SKM-1 (cell line): ENCODE results near the gene KRT2.

Source experiments
- DNase-seq: peaks from one replicate; lab custom pipeline; 2025; ENCODE audit not compliant: unreplicated experiment; lab: John Stamatoyannopoulos, UW

Gene KRT2

DNA sequence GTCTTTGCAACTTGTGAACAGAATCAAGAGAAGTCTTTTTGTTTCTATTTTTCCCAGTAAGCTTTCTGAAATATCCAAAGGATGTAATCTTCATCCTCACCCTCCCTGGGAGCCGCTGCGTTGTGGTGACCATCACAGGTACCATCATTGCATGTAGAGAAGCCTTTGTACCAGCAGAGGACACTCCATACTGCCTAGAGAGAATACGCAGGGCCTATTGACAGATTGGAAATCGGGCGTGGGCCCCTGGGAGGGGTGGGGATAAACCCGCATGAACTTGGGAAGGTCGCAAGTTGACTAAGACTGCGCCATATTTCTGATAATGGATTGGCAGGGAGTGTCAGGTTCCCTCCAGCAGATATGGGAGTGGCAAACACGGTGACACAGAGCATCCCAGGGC, 15.5 kb upstream of the KRT2 start:
- DNase-seq = no peak

DNA sequence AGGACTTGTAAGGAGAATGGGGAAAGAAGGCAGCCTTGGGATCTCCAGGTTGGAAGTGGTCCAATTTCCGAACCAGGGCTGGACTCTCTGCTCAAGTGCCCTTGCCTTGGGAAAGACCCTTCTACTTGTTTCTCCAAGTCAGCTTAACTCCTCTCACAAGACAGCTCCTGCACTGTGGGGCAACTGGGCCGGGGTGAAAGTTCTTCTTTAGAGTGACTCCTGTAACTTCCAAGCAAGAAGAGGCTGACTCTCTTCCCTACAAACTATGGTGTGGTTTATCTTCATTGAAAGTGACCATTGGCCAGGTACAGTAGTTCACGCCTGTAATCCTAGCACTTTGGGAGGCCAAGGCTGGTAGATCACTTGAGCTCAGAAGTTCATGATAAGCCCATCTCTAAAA, 14.5 kb upstream of the KRT2 start:
- no peak for DNase-seq

DNA sequence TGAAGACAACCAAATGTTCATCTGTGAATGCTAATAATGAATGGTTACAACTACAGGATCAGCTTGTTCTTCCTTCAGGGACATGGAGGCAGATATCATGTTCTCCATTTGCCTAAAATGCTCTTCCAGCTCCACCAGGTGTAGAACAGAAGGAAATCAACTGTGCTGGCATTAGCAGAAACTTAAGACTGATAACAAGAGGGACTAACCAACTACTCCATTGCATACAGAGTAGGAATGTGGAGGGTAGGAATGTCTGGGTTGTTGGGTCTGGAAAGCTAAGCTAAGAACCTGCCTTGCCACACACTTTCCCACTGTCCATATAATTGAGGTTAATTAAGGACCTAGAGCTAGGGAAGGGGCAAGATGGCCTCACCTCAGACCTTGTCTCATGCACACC, 11.4 kb upstream of the KRT2 start:
- DNase-seq = no peak

DNA sequence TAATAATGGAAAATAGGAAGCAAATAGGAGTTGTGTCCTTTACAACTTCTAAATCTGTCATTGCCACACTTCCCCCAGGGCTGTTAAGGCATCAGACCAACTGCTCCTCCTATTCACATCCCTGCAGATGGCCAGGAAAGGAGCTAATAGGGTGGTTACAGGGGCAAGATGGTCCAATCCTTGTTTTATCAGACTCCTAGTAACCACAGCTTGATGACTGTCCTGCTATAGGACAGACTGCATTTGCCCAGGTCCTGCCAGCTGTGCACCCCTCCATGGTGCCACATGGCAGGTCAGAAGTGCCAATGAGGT, 10.9 kb upstream of the KRT2 start:
- no peak for DNase-seq

DNA sequence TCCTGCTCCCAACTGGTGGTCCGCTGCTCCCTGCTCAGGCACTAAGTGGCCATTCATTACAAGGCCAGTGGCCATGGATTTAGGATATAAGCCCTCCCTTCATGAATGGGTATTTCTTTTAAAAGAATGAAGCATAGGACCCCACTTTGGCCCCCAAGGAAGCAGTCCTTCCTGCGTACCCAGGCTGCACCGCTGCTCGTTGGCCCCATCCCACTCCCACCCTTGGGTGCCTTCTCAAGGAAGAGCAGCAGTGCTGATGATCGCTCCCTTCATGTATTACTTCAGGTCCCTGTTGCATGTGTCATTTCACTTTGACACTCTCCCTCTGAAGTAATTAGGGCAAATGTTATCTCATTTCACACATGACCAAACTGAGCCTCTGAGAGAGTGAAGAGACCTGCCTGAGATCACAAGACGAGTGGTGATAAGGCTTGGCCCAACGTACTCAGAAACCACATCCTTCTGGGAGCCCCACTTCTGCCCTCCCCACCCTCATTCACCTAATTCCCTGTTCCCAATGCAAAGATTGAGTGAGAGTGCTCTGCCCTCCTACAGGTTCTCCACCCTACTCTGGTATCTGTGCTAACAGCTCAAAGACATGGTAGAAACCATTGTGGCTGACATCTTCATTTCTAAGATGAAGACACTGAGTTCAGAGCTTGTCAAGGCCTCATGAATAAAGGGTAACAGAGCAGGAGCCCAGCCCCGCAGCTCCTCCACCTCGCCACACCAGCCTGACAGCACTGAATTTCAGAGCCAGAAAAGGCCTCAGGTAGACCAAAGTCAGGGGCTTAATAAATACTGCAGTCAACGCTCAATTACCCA, 10.3 kb upstream of the KRT2 start:
- no peak for DNase-seq

DNA sequence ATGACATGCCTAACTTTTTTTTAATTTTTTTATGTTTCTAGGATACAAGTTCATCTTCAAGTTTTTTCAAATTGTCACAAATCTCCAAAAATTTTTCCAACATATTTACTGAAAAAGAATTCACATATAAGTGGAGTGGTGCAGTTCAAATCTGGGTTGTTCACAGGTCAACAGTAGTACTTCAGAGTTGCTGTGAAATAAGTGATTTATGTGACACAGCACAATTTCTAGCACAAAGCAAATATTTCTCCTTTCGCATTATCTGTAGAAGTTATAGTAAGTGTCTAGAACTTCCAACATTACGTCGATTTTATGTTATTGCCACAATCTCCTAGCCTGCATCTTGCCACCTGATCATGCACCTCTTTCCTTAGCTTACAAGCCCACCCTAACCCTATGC, 9.7 kb upstream of the KRT2 start:
- DNase-seq = no peak

DNA sequence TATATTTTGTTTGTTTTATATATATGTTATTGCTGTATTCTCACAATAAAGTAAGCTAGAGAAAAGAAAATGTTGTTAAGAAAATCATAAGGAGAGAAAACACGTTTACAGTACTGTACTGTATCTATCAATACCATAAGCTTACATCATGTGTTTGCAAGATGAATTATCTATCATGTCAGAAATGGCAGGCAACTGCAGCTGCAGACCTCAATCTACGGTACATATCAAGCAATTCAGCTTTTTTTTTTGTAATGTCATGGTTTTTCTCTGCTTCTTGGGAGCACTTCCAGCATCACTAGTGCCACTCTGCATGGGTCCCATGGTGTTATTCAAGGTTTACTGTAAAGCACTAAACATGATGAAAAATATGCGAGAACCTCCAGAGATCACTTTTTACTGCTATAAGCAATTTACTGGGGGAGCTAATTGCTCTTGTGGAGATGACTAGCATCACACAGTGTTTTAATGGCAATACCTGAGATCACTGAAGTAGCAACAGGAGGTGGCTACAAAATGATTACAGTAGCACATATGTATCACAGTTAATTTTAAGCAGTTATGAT, 9.0 kb upstream of the KRT2 start:
- DNase-seq = no peak

DNA sequence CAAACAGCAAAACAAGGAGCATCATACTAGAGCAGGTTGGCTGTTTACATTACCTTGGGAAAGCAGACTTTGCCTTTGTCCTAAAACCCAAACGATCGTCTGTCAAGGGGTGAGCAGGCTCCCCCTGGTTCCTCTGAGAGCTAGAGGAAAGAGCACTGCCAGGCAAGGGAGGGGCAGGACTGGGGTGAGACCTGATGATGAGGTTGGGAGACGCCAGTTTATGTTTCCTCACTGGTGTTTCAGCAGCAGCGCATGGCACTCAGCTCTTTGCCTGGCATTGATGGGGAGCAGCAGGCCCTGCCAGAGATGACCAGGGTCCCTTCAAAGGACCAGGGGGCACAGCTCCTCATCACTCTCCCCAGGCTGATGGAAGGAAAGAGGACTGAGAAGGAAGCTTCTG, 7.9 kb upstream of the KRT2 start:
- DNase-seq = no peak

DNA sequence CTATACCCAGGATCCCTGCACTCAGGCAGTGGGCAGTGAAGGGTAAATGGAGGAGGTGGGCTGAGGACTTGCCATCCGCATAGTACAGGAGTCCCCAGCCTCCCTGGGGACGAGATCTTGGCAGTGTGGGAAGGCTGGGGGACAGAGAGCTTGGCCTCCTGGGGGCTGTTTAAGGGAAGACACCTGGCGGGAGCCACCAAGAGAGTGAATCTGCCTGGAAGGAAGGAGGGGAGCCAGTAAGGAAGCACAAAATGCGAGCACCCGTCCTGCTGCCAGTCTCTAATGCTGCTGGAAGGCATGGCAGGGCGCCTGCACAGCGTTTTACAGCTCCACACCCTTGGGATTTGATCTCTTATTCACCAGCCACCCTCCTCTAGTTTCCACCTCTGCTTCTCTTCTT, 7.4 kb upstream of the KRT2 start:
- no peak for DNase-seq

DNA sequence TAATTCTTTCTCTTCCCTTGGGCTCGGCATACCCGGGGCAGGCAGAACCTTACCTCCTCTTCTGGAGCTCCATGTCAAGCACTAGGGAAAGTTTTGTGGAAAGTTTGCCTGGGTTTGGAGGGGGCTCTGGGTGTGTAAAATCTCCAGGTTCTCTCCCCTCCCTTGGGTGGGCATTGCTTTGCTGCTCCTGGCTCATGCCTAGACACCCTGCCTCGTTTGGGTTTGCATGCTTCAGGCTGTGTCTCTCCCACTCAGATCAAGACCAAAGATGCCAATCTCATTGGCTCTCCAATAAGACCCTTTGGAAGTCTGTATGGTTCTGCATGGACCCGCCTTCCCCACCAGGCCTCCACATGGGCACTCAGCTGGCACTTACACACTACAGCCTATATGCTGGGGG, 6.2 kb upstream of the KRT2 start:
- DNase-seq = no peak

DNA sequence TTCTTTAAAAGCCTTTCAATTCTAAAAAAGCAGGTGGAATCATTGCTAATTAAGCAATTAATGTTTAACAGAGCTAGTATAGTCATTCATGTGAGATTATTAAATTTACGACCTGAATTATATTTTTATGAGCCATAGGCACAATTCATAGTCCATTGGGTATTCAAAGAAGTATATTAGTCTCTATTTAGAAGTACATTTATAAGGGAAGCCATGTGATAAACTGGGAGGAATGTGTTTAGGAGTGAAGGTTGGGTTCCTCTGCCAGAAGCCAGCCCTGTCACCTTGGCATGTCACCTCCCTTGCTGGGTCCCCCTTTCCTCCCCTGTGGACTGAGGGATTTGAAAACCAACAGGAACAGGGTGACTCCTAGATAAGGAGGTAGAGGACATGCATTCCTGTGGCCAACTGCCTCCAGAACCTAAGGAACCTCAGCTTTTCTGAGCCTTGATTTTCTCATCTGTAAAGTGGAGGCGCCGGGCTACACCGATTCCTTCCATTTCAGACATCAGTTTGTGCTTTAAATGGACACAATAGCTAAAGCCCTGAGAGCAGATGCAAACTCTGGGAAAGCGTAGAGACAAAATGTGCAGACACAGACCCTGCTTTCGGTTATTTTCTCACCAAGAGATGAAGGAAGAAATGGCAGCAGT, 5.4 kb upstream of the KRT2 start:
- no peak for DNase-seq

DNA sequence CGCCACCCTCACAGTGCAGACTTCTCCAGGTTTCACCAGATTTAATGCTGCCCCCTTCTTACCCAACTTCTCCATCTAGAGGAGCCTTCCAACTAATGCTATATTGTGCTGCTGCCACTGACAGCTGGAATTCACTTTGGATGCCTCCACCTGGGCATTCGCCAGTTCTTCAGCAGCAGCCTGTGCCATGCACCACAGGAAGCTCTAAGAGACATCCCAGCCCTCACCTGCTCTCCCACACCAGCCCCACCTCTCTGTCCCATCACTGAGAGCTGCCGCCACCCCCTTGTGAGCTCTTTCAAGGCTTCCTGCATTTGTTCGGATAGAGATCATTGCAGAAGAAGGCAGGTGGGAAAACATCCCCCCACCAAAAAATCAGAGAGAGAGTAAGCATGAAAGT, 4.6 kb upstream of the KRT2 start:
- no peak for DNase-seq

DNA sequence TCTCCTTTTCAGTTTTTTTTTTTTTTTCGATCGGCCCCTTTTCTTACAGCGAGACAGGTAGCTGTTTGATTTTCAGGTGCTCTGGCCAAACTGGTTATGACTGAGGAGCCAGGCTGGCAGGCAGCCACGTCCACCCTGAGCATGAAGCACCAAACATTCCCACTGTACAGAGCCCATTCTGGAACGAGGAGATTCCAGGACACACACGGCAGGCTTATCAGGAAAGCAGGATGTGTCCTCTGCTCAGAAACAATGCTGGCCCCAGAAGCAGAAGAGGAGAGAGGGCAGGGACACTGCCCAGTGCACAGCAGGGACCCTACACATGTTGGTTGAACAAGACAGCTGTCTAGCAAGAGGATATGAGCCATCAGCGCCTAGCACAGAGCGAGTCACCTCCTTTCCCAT, 3.7 kb upstream of the KRT2 start:
- DNase-seq = no peak

DNA sequence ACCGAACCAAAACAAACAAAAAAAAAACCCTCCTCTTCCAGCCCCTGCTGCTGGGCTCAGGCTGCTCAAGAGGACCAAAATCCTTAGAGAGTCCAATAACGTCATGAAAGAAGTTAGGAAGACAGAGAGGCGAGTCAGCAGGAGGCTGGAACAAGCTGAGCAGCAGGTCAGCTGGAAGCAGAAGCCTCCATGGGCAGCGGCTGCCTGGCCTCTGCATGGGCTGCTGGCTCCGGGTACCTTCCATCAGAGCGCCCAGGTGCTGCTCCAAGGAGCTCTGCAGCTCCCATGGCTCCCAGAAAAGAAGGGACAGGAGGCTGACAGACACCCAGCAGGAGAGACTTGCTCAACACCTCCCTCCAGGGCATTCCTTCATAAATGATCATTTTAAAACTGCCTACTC, 3.2 kb upstream of the KRT2 start:
- DNase-seq = no peak

DNA sequence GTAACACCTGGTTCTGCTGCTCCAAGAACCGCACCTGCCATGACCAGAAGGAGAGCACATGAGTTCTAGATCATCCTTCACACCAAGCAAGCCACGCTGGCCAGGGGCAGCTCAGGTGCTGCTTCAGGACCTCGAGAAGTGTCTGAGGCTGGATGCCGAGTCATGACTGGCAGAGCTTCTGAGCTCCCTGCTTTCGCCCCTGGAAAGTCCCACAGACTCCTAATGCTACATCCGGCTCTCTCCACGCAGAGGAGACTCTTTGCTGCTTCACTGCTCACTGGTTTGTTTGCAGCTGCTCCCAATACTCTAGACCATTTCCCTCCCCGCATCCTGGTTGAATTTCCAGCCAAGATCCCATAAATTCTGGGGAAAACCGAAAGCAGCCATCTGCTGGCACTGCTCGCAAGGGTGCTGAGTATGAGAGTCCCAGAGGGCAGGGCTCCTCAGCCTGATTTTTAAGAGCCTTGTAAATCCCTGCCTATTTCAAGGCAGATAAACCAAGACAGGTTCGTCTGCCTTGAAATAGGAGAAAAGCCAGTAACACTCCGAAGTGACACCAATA, 1.4 kb downstream of the KRT2 start:
- DNase-seq = no peak

DNA sequence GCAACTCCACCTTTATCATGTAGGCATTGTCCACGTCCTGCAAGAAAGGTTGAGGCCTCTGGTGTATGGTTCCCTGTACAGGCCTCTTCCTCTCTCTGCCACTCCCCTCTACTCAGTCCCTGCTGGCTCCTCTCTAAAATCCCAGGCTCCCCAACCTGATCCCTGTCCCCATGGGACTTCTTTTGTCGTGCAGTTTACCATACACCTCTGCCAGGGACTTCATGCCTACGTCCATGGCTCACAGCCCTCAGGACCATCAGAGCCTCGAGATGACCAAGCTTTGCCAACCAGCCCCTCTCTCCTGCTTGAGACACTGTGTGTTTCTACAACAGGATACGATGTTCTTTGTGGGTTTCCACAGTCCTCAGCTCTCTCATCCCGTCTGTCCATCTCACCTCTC, 2.9 kb downstream of the KRT2 start:
- no peak for DNase-seq

DNA sequence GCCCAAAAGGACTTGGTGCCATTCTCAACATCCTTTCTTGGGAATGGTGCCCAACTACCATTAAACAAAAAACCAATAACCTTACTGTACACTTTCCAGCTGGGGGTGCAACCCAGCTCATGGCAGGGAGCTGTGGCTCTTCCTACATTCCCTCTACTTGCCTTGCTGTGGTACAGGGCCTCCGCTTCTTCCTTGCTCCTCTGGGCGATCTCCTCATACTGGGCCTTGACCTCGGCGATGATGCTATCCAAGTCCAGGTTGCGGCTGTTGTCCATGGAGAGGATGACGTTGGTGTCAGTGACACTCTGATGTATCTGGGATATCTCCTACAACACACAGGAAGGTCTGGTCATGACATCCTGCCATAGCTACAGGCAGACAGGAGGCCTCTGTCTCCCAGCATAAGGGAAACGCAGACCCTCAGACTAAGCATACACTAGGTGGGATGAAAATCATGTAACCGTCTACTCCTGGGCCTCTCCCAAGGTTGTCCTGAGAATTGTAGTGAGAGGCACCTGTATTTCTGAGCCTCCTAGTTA, 3.9 kb downstream of the KRT2 start:
- DNase-seq = no peak

DNA sequence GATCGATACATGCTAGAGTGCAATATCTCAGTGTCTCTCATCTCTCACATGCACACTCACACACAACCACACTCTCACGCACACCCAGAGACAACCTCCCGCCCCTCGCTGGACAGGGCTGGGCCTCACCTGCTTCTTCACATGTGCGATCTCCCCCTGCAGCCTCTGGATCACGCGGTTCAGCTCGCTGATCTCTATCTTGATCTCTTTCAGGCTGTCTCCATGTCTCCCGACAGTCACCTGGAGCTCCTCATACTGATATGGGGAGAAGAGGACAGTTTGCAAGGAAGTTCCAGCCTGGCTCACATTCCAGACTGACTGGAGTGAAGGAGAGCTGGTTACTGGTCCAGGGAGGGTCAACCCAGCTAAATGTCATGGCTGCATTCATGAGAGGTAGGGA, 4.4 kb downstream of the KRT2 start:
- no peak for DNase-seq

DNA sequence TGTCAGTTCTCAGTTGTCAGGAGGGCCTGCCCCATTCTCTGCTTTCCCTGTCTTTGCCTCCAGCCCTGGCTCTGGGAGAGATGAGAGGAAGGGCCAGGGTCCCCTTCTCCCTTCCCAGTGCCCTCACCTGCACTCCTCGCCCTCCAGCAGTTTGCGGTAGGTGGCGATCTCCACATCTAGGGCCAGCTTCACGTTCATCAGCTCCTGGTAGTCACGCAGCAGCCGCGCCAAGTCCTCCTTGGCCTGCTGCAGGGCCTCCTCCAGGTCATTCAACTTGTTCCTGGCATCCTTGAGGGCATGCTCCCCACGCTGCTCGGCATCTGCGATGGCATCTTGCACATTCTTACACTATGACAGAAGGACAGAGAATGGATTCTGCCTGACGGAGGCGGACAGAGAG, 5.4 kb downstream of the KRT2 start:
- no peak for DNase-seq

DNA sequence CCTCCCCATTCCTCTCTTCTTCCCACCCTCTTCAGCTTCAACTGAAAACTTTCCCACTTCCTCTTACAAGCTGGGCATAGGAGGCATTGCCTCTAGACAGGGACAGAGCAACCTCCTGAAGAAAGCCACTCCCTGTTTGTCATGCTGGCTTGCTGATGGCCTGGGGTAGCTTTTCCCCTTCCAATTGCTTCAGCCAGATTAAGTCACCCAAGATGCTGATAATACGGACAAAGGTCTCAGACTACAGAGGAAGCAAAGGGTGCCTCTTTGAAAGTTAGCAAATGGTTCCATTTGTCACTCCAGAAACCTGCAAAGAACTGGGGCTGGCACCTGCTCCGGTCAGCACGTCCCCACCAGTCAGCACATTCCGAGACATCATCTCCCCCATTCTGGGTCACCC, 6.0 kb downstream of the KRT2 start:
- no peak for DNase-seq

DNA sequence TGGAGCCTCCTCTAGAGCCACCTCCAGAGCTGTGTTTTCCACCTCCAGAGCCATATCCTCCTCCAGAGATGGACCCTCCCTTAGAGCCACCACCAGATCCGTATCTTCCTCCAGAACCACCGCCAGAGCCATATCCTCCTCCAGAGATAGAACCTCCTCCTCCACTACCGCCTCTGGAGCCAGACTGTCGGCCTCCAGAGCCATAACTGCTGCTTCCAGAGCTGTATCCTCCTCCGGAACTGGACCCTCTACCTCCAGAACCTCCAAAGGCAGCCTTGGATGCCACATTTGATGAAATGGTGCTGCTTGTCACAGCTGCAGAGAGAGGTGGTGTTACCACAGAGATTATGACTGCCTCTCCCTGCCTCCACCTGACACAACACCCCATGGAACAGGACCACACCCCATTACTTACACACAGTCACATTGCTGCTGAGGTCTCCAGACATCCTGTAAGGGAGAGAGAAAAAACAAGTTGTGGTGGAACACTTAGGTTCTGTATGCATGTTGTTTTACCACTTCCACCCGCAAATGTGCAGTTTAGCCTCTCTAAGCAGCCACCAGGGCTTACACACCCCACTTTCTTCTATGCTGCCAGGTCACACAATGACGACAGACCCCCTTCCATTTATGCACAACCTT, 6.8 kb downstream of the KRT2 start:
- no peak for DNase-seq

DNA sequence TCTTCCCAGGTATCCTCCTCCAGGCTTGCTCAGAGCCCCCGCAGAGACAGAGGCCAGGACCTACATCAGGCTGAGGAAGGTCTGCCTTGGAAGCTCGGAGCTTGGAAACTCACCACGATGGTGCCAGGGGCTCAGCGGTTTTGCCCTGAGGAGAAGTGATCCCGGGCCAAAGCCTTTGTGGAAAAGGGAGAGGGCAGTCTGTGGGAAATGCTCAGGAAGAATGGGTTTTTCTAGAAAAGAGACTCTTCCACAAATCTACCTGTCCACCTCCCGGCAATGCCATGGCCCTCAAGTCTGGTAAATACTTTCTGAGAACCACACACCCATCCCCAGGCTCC, 8.0 kb downstream of the KRT2 start:
- DNase-seq = no peak
